Measurements from ENCODE around the gene ZBTB46. TPM values are rescaled to one million over a fixed set of nuclear protein-coding genes. Genes with fewer than 3 reads are reported as not detected.

Gene ZBTB46
- total and polyA plus RNA-seq, 4 donors, result 0.79 to 12.1 (median 4.7) TPM

DNA sequence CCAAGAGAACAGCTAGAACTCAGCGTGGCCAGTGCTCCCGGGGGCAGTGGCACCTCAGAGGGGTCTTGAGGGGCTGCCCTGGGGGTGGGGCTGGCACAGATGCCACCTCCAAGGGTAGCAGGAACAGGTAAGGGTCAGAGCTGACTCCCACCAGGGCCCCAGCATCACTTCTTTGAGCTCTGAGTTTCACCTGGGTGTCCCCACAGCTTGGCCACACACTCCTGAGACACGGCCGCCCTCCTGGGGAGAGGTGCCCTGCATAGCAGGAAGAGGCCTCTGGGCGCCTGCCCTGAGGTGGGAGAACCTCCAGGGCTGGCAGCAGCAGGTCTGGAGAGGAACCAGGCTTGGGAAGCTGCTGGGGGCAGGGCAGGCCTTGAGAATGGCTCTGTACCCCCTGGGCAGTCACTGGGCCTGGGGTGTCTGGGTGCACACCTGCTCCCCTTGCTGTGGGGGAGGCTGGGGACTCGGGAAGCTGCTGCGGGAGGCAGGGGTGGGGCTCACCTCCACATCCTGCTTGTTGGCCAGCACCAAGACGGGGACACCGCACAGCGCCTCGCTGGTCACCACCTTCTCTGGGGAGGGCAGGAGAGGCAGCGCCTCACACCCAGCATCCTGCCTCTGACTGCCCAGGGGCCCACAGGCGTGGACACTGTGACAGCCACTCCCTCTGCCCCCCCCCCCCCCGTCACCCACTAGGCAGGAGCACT lies 129.6 kb downstream of the ZBTB46 start:
- Histone ChIP-seq H3K9ac (ENCODE audit: low read depth in 1 of 2, low read length in 2 of 2) (no peak overlapping the region), H3K27me3 (ENCODE audit: control insufficient read depth in 4 of 4, insufficient read depth in 4 of 4, low read length in 3 of 4) (no peaks in the 10 kb centered on the region), H3K27ac (ENCODE audit: low read depth in 1 of 2, low read length in 2 of 2) (no peak overlapping the region), H3K9me3 (ENCODE audit: control insufficient read depth in 4 of 4, low read length in 3 of 4) (no peaks in the 10 kb centered on the region), H3K36me3 (ENCODE audit: control insufficient read depth in 4 of 4, insufficient read depth in 3 of 4, low read depth in 1 of 4, low read length in 3 of 4) (peaks cover 0 to 25% (median 9%) of the 10 kb centered on the region in 4 donors), H3K4me1 (ENCODE audit: control insufficient read depth in 4 of 4, insufficient read depth in 4 of 4, low read length in 3 of 4) (peaks cover 7 to 20% (median 16%) of the 10 kb centered on the region in 4 donors), H3K4me3 (ENCODE audit: low read depth in 1 of 3, low read length in 3 of 3) (no peak overlapping the region)
- TF ChIP-seq YY1 (IDR thresholded peaks at IDR 0.05) (no peak), JUND (IDR thresholded peaks at IDR 0.05) (no peak), TAF1 (conservative IDR thresholded peaks at IDR 0.05) (no peak), SP1 (IDR thresholded peaks at IDR 0.05) (no peak), RAD21 (IDR thresholded peaks at IDR 0.05) (no peak), RXRA (IDR thresholded peaks at IDR 0.05) (no peak), FOXA2 (IDR thresholded peaks at IDR 0.05) (no peak)
- TF ChIP-seq, protein P1, sequence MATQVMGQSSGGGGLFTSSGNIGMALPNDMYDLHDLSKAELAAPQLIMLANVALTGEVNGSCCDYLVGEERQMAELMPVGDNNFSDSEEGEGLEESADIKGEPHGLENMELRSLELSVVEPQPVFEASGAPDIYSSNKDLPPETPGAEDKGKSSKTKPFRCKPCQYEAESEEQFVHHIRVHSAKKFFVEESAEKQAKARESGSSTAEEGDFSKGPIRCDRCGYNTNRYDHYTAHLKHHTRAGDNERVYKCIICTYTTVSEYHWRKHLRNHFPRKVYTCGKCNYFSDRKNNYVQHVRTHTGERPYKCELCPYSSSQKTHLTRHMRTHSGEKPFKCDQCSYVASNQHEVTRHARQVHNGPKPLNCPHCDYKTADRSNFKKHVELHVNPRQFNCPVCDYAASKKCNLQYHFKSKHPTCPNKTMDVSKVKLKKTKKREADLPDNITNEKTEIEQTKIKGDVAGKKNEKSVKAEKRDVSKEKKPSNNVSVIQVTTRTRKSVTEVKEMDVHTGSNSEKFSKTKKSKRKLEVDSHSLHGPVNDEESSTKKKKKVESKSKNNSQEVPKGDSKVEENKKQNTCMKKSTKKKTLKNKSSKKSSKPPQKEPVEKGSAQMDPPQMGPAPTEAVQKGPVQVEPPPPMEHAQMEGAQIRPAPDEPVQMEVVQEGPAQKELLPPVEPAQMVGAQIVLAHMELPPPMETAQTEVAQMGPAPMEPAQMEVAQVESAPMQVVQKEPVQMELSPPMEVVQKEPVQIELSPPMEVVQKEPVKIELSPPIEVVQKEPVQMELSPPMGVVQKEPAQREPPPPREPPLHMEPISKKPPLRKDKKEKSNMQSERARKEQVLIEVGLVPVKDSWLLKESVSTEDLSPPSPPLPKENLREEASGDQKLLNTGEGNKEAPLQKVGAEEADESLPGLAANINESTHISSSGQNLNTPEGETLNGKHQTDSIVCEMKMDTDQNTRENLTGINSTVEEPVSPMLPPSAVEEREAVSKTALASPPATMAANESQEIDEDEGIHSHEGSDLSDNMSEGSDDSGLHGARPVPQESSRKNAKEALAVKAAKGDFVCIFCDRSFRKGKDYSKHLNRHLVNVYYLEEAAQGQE (IDR thresholded peaks at IDR 0.05), result no peak
- TF ChIP-seq, protein P2, sequence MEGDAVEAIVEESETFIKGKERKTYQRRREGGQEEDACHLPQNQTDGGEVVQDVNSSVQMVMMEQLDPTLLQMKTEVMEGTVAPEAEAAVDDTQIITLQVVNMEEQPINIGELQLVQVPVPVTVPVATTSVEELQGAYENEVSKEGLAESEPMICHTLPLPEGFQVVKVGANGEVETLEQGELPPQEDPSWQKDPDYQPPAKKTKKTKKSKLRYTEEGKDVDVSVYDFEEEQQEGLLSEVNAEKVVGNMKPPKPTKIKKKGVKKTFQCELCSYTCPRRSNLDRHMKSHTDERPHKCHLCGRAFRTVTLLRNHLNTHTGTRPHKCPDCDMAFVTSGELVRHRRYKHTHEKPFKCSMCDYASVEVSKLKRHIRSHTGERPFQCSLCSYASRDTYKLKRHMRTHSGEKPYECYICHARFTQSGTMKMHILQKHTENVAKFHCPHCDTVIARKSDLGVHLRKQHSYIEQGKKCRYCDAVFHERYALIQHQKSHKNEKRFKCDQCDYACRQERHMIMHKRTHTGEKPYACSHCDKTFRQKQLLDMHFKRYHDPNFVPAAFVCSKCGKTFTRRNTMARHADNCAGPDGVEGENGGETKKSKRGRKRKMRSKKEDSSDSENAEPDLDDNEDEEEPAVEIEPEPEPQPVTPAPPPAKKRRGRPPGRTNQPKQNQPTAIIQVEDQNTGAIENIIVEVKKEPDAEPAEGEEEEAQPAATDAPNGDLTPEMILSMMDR (IDR thresholded peaks at IDR 0.05; ENCODE audit: low read depth, low read length, missing input control), result no peak
- 88% methylated on average over 14 of the region's 14 CpGs for WGBS
- DNase-seq (ENCODE audit: low spot score), result no peak

GRCh38 chr20:63701051-63701328 lies 130.1 kb downstream of the ZBTB46 start:
- Histone ChIP-seq H3K27me3 (ENCODE audit: control insufficient read depth in 4 of 4, insufficient read depth in 4 of 4, low read length in 3 of 4) (no peaks in the 10 kb centered on the region), H3K4me1 (ENCODE audit: control insufficient read depth in 4 of 4, insufficient read depth in 4 of 4, low read length in 3 of 4) (peaks cover 7 to 18% (median 13%) of the 10 kb centered on the region in 4 donors), H3K36me3 (ENCODE audit: control insufficient read depth in 4 of 4, insufficient read depth in 3 of 4, low read depth in 1 of 4, low read length in 3 of 4) (peaks cover 0 to 25% (median 5%) of the 10 kb centered on the region in 4 donors), H3K9me3 (ENCODE audit: control insufficient read depth in 4 of 4, low read length in 3 of 4) (no peaks in the 10 kb centered on the region), H3K9ac (ENCODE audit: low read depth in 1 of 2, low read length in 2 of 2) (no peak overlapping the region), H3K27ac (ENCODE audit: low read depth in 1 of 2, low read length in 2 of 2) (no peak overlapping the region), H3K4me3 (ENCODE audit: low read depth in 1 of 3, low read length in 3 of 3) (no peak overlapping the region)
- DNase-seq (ENCODE audit: low spot score), result no peak
- TF ChIP-seq, protein P1 (IDR thresholded peaks at IDR 0.05), result no peak
- TF ChIP-seq, protein P2 (IDR thresholded peaks at IDR 0.05; ENCODE audit: low read depth, low read length, missing input control), result no peak
- TF ChIP-seq HNF4A (conservative IDR thresholded peaks at IDR 0.05) (no peak), RAD21 (IDR thresholded peaks at IDR 0.05) (no peak), HNF4G (IDR thresholded peaks at IDR 0.05) (no peak), SP1 (IDR thresholded peaks at IDR 0.05) (no peak)
- TF ChIP-seq, protein P3, sequence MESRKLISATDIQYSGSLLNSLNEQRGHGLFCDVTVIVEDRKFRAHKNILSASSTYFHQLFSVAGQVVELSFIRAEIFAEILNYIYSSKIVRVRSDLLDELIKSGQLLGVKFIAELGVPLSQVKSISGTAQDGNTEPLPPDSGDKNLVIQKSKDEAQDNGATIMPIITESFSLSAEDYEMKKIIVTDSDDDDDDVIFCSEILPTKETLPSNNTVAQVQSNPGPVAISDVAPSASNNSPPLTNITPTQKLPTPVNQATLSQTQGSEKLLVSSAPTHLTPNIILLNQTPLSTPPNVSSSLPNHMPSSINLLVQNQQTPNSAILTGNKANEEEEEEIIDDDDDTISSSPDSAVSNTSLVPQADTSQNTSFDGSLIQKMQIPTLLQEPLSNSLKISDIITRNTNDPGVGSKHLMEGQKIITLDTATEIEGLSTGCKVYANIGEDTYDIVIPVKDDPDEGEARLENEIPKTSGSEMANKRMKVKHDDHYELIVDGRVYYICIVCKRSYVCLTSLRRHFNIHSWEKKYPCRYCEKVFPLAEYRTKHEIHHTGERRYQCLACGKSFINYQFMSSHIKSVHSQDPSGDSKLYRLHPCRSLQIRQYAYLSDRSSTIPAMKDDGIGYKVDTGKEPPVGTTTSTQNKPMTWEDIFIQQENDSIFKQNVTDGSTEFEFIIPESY (IDR thresholded peaks at IDR 0.05), result no peak
- WGBS, result 88% methylated on average over 5 of the region's 5 CpGs
